SK-N-SH treated with all-trans-retinoic acid at 6 μM for 48 hours (cell line): ENCODE results near the gene RECK.

Source experiments
- ATAC-seq: fragments of 200-7000 bp; cut with Tn5 transposase; 3 replicates; pipeline ENCODE4 v1.9.1; 2020; ENCODE audit warnings: mild to moderate bottlenecking, moderate library complexity
- ARNTL ChIP-seq: fragments of 450-650 bp; formaldehyde crosslinking; IDR thresholded peaks from 2 replicates; pipeline ENCODE4 v1.5.0; 2020; ENCODE audit warnings: low read depth, mild to moderate bottlenecking, moderate library complexity, borderline replicate concordance
- BACH2 ChIP-seq: fragments of 250-450 bp; sonication (Bioruptor Pico); IDR thresholded peaks from 2 replicates; pipeline ENCODE4 v1.9.0; 2021; ENCODE audit warnings: mild to moderate bottlenecking, borderline replicate concordance
- CREB5 ChIP-seq: fragments of 250-450 bp; sonication (Bioruptor Pico); IDR thresholded peaks from 2 replicates; pipeline ENCODE4 v1.5.1; 2020; ENCODE audit warnings: low read depth, mild to moderate bottlenecking, moderate library complexity
- CSDC2 ChIP-seq: fragments of 250-450 bp; sonication (Bioruptor Pico); IDR thresholded peaks from 2 replicates; pipeline ENCODE4 v1.5.0; 2020; ENCODE audit warnings: mild to moderate bottlenecking, moderate library complexity
- CSRNP3 ChIP-seq: fragments of 250-450 bp; sonication (Bioruptor Pico); IDR thresholded peaks from 2 replicates; pipeline ENCODE4 v1.5.1; 2021; ENCODE audit warnings: mild to moderate bottlenecking, moderate library complexity
- GLIS3 ChIP-seq: fragments of 250-450 bp; sonication (Bioruptor Pico); IDR thresholded peaks from 2 replicates; pipeline ENCODE4 v1.5.0; 2020; ENCODE audit warnings: mild to moderate bottlenecking, moderate library complexity
- ISL1 ChIP-seq: fragments of 250-450 bp; sonication (Bioruptor Pico); IDR thresholded peaks from 2 replicates; pipeline ENCODE4 v2.1.2; 2022; ENCODE audit warnings: mild to moderate bottlenecking, moderate library complexity
- OSR1 ChIP-seq: fragments of 250-450 bp; sonication (Bioruptor Pico); IDR thresholded peaks from 2 replicates; pipeline ENCODE4 v1.8.0; 2022; ENCODE audit warnings: moderate library complexity, mild to moderate bottlenecking, inconsistent platforms
- PATZ1 ChIP-seq: fragments of 250-450 bp; sonication (Bioruptor Pico); IDR thresholded peaks from 2 replicates; pipeline ENCODE4 v1.8.0; 2020; ENCODE audit warnings: mild to moderate bottlenecking, moderate library complexity, borderline replicate concordance
- PPARA ChIP-seq: fragments of 250-450 bp; sonication (Bioruptor Pico); IDR thresholded peaks from 2 replicates; pipeline ENCODE4 v1.5.0; 2020; ENCODE audit warnings: mild to moderate bottlenecking, borderline replicate concordance
- RARB ChIP-seq: fragments of 250-450 bp; sonication (Bioruptor Pico); IDR thresholded peaks from 2 replicates; pipeline ENCODE4 v1.8.0; 2021; ENCODE audit warnings: mild to moderate bottlenecking, moderate library complexity
- SNAI2 ChIP-seq: fragments of 250-450 bp; sonication (Bioruptor Pico); IDR thresholded peaks from 2 replicates; pipeline ENCODE4 v1.5.0; 2020; ENCODE audit warnings: mild to moderate bottlenecking, moderate library complexity
- TCF4 ChIP-seq: fragments of 250-450 bp; sonication (Bioruptor Pico); IDR thresholded peaks from 2 replicates; pipeline ENCODE4 v1.8.0; 2021; ENCODE audit warnings: mild to moderate bottlenecking, moderate library complexity, borderline replicate concordance
- TOX ChIP-seq: fragments of 250-450 bp; sonication (Bioruptor Pico); IDR thresholded peaks from 2 replicates; pipeline ENCODE4 v1.8.0; 2021; ENCODE audit warnings: mild to moderate bottlenecking, moderate library complexity, borderline replicate concordance
- ZC3H10 ChIP-seq: fragments of 250-450 bp; sonication (Bioruptor Pico); IDR thresholded peaks from 2 replicates; pipeline ENCODE4 v1.5.1; 2021; ENCODE audit warnings: mild to moderate bottlenecking, moderate library complexity
- ZFP3 ChIP-seq: fragments of 250-450 bp; sonication (Bioruptor Pico); IDR thresholded peaks from 2 replicates; pipeline ENCODE4 v1.5.0; 2020; ENCODE audit warnings: mild to moderate bottlenecking, moderate library complexity
- ZFP30 ChIP-seq: fragments of 450-650 bp; formaldehyde crosslinking; IDR thresholded peaks from 2 replicates; pipeline ENCODE4 v1.5.0; 2022; ENCODE audit warnings: mild to moderate bottlenecking, moderate library complexity
- ZNF8 ChIP-seq: fragments of 450-650 bp; formaldehyde crosslinking; IDR thresholded peaks from 2 replicates; pipeline ENCODE4 v1.5.0; 2020; ENCODE audit warnings: mild to moderate bottlenecking, moderate library complexity
- TF ChIP-seq, protein P1 (sequence below): fragments of 250-450 bp; sonication (Bioruptor Pico); IDR thresholded peaks from 2 replicates; pipeline ENCODE4 v1.8.0; 2021; ENCODE audit warnings: low read depth, mild to moderate bottlenecking, moderate library complexity, borderline replicate concordance

RECK gene

GRCh38 chr9:36036253-36036779 is 397 bp upstream of the RECK start (continued):
- TF ChIP-seq BACH2 (CRISPR knock-in tag): no peak
- TF ChIP-seq, all 23 proteins: peak for 0

GRCh38 chr9:36037549-36038122 is 923 bp downstream of the RECK start:
- ATAC-seq: peak; percentile 33

DNA sequence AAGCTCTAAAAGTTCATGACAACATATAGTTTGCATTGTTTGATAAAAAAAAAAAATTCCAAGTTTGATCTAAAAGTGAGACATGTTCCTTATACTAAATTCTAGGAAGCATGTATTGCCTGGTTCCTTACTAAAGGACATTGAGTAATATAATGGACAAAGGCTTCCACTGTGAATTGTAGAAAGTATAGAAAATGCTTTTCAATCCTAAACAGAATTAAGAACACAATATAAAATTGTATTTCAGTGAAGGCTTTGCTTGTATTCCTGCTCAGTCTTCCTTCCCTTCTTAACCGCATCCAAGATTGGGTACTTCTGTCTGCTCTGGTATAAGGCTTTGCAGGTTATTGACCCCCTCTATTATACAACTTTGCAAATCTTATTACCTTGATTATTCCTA is 2.4 kb downstream of the RECK start:
- TF ChIP-seq ARNTL (CRISPR knock-in tag): no peak
- TF ChIP-seq CREB5 (CRISPR knock-in tag): no peak
- no peak for TF ChIP-seq OSR1 (CRISPR knock-in tag)
- TF ChIP-seq, protein P1, sequence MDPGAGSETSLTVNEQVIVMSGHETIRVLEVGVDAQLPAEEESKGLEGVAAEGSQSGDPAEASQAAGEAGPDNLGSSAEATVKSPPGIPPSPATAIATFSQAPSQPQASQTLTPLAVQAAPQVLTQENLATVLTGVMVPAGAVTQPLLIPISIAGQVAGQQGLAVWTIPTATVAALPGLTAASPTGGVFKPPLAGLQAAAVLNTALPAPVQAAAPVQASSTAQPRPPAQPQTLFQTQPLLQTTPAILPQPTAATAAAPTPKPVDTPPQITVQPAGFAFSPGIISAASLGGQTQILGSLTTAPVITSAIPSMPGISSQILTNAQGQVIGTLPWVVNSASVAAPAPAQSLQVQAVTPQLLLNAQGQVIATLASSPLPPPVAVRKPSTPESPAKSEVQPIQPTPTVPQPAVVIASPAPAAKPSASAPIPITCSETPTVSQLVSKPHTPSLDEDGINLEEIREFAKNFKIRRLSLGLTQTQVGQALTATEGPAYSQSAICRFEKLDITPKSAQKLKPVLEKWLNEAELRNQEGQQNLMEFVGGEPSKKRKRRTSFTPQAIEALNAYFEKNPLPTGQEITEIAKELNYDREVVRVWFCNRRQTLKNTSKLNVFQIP (CRISPR knock-in tag): no peak
- no peak for TF ChIP-seq PPARA
- no peak for TF ChIP-seq RARB (CRISPR knock-in tag)
- no peak for TF ChIP-seq ZNF8 (CRISPR knock-in tag)
- TF ChIP-seq PATZ1 (CRISPR knock-in tag): no peak
- no peak for TF ChIP-seq CSRNP3 (CRISPR knock-in tag)
- TF ChIP-seq ZC3H10: no peak
- no peak for TF ChIP-seq TCF4
- no peak for TF ChIP-seq ISL1 (CRISPR knock-in tag)
- no peak for TF ChIP-seq ZFP3 (CRISPR knock-in tag)
- ATAC-seq: no peak

More at GRCh38 chr9:36037549-36038122, 923 bp downstream of the RECK start:
- TF ChIP-seq CSDC2 (CRISPR knock-in tag) (no peak), ZFP30 (CRISPR knock-in tag) (no peak), ARNTL (CRISPR knock-in tag) (no peak), SNAI2 (CRISPR knock-in tag) (no peak), ZFP3 (CRISPR knock-in tag) (no peak), TCF4 (no peak), GLIS3 (CRISPR knock-in tag) (no peak)
- TF ChIP-seq, protein P1 (CRISPR knock-in tag): no peak
- TF ChIP-seq, all 23 proteins: peak for 0

DNA sequence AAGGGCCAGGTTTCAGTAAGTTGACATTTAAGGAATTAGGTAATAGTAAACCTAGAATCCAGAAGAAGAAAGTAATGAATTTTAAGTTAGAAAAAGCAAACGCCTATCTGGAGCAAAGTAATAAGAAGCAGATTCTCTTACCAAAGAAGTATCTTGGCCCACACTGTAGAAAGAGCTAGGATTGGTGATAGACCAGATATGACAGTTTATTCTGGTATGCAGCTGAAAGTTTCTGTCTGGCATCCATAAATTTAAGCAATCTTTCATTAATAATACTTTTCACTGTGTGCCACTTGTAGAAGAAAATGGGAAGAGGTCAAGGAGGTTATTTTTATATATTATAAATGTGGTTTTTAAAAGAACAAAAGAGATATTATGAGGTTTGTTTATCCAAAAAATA is 3.0 kb downstream of the RECK start:
- TF ChIP-seq TOX (CRISPR knock-in tag) (peak; percentile 13; the same call in 1 of the 2 replicates), ISL1 (CRISPR knock-in tag) (peak; percentile 66), ZFP3 (CRISPR knock-in tag) (no peak)
- TF ChIP-seq, all 23 proteins: peak for 2
- peak; percentile 80 for ATAC-seq
